CD4-positive, alpha-beta T cell (primary cell): ENCODE data around the gene DDX18. TPM values are rescaled to one million over a fixed set of nuclear protein-coding genes. Genes with fewer than 3 reads are reported as not detected.
A peak's percentile ranks its signal among the peaks of the same experiment; 100 is the strongest.

Experiments used
- ATAC-seq: fragments of 200-7000 bp; cut with Tn5 transposase; one replicate; pipeline ENCODE4 v1.10.0; 2022; ENCODE audit warnings: mild to moderate bottlenecking; ENCODE audit not compliant: poor library complexity
- CTCF ChIA-PET: fragments of 350-600 bp; sonication (Branson Sonifier 250); formaldehyde crosslinking; loops from one replicate; lab custom pipeline; 2021; ENCODE audit warnings: antibody characterized with exemption, inconsistent platforms; lab: Charles Lee
- POLR2A ChIA-PET: fragments of 350-600 bp; sonication (Branson Sonifier 250); formaldehyde crosslinking; loops from one replicate; lab custom pipeline; 2021; ENCODE audit warnings: antibody characterized with exemption, inconsistent platforms; lab: Charles Lee
- DNase-seq, 14 experiments: peaks; one replicate each; pipeline ENCODE4 v3.0.0-alpha.2; 2013 to 2020; ENCODE audit warnings: mixed read lengths in 2 of 14
- H3K27ac ChIP-seq, 2 donors: one replicate each; pipeline versions ENCODE4 v1.5.1 to v1.7.0; 2013; ENCODE audit warnings: low read length in 2 of 2, low read depth in 1 of 2, mild to moderate bottlenecking in 1 of 2
- H3K27me3 ChIP-seq, 2 experiments: 1 replicate in 1 of 2; 2 replicates in 1 of 2; pipeline versions ENCODE4 v1.6.1 to v1.7.0; 2013; ENCODE audit warnings: low read length in 2 of 2, control low read depth in 1 of 2, mild to moderate bottlenecking in 1 of 2, moderate library complexity in 1 of 2; ENCODE audit not compliant: insufficient read depth in 2 of 2, control insufficient read depth in 1 of 2
- H3K36me3 ChIP-seq: one replicate; pipeline ENCODE4 v1.6.1; 2013; ENCODE audit warnings: low read length, control low read depth; ENCODE audit not compliant: insufficient read depth
- H3K4me1 ChIP-seq: one replicate; pipeline ENCODE4 v1.6.1; 2013; ENCODE audit warnings: low read length, control low read depth; ENCODE audit not compliant: insufficient read depth
- H3K4me3 ChIP-seq: one replicate; pipeline ENCODE4 v1.5.1; 2013; ENCODE audit warnings: mild to moderate bottlenecking, low read length, moderate library complexity
- H3K9me3 ChIP-seq, 2 experiments: 1 replicate in 1 of 2; 2 replicates in 1 of 2; pipeline versions ENCODE4 v1.6.1 to v1.7.0; 2013; ENCODE audit warnings: low read length in 2 of 2, mild to moderate bottlenecking in 2 of 2, control low read depth in 1 of 2, moderate library complexity in 1 of 2; ENCODE audit not compliant: control insufficient read depth in 1 of 2, insufficient read depth in 1 of 2
- H3K27ac Mint-ChIP-seq: one replicate; pipeline ENCODE4 v1.8.0; 2020; ENCODE audit warnings: mixed read lengths
- H3K27me3 Mint-ChIP-seq: one replicate; pipeline ENCODE4 v1.8.0; 2021; ENCODE audit warnings: mixed read lengths
- H3K36me3 Mint-ChIP-seq: one replicate; pipeline ENCODE4 v1.8.0; 2021; ENCODE audit warnings: low read depth, mixed read lengths
- H3K4me1 Mint-ChIP-seq: one replicate; pipeline ENCODE4 v1.8.0; 2021; ENCODE audit warnings: low read depth, mixed read lengths
- H3K4me3 Mint-ChIP-seq: one replicate; pipeline ENCODE4 v1.8.0; 2020; ENCODE audit warnings: mild to moderate bottlenecking, mixed read lengths
- H3K9me3 Mint-ChIP-seq: one replicate; pipeline ENCODE4 v1.8.0; 2020; ENCODE audit warnings: mixed read lengths
- intact Hi-C, 2 experiments: fragments of 100-400 bp; cut with DNase I in 1 of 2; cut with micrococcal nuclease in 1 of 2; formaldehyde crosslinking; loops; one replicate each; pipeline versions ENCODE4 v1.15.1 to v1.9.0; 2023 to 2025; cut with DNase I, micrococcal nuclease
- polyA plus RNA-seq, 2 donors: library from polyadenylated mRNA; unstranded; fragments of 120-200 nt; gene quantifications; one replicate each; pipeline ENCODE4 v1.2.1, GENCODE V29; 2013
- total RNA-seq, 174 experiments: library from RNA in 2 of 174; stranded (reverse) in 2 of 174; gene quantifications; one replicate each; pipeline ENCODE4 v1.2.3 and lab custom pipeline; 2021 to 2026
- TF ChIP-seq, protein P1 (sequence below): fragments of 200-600 bp; IDR thresholded peaks from one replicate; pipeline ENCODE4 v1.8.0; 2022; ENCODE audit warnings: antibody characterized with exemption, mild to moderate bottlenecking

The DDX18 gene
- total RNA-seq (100 to 1,000 TPM; 172 to 177 TPM), total RNA-seq (lab: John Stamatoyannopoulos, UW) (145 to 653 (median 213) reads per million in 172 experiments)
- polyA plus RNA-seq (2013, experiment 1 of 2) = 74.9 TPM
- 80.9 TPM for polyA plus RNA-seq (2013, experiment 2 of 2)

DNA sequence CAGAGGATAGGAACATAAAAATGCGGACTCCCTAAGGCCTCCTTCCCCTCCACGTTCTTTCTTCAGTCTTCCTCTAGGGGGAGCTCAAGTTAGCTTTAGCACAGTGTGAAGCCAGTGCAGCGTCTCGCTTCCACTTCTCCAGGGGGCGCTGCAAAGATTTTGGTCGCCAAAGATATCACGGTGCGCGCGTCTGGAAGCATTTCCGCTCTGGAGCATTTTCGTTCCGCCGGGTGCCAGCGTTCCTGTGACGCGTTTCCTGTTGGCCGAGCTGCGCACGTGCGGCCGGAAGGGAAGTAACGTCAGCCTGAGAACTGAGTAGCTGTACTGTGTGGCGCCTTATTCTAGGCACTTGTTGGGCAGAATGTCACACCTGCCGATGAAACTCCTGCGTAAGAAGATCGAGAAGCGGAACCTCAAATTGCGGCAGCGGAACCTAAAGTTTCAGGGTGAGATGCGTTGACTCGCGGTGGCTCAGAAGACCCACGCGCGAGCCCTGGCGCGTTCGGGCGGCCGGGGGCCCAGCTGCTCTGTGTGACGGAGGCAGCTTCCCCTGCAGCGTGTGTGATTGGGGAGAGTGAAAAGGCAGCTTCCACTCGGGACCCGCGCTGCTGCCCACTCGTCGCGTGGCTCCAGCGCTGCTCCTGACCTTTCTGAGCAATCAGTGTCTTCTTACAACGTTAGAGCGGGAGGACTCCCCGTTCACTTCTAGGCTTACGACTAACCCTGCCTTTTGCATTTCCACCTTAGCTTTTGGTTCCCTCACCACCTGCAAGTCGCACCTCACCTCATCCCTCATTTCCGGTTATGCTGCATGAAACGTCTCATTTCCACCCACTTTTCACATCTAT, at the start of gene DDX18:
TSS of gene DDX18 (plus strand) at position 275 of the 848 bp plus-strand sequence. CDS start at position 362, 87 bp downstream.
- intact Hi-C loops = loop anchor here (1.0 to 10.0 kb wide), 10 partner anchors 18 to 1860 kb away; partner anchors contain the start of genes INSIG2 (in 2 of the 2), TMEM177 (in 2 of the 2), C2orf76 (in 1 of the 2) and DBI (in 1 of the 2)

DNA sequence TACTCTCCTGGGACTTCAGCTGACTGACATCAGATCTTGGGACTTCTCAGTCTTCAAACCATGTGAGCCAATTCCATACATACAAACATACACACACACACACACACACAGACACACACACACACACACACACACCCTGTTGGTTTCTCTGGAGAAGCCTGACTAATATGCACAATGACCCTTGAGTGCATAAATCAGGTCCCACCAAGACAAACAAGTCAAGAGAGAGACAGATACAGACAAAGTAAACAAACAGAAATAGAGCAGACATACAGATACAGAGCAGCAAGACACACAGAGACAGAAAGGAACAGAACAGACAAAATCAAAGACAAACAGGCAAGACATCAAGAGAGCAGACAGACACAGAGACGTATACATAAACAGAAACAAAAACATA, 43.8 kb upstream of the DDX18 start:
- CTCF ChIA-PET = no interaction called here
- Histone ChIP-seq H3K27me3 (peaks cover 0 to 14% of the 10 kb centered on the region in 2 experiments), H3K27ac (no peak overlapping the region), H3K9me3 (no peaks in the 10 kb centered on the region), H3K36me3 (no peaks in the 10 kb centered on the region), H3K4me1 (no peaks in the 10 kb centered on the region), H3K4me3 (no peak overlapping the region)
- DNase-seq (no peak), ATAC-seq (no peak)
- Mint-ChIP-seq H3K9me3 (no peaks in the 10 kb centered on the region), H3K27me3 (peaks cover 34% of the 10 kb centered on the region), H3K27ac (no peak overlapping the region), H3K4me1 (no peaks in the 10 kb centered on the region), H3K4me3 (no peak overlapping the region), H3K36me3 (no peaks in the 10 kb centered on the region)
- intact Hi-C loops = no loop called here
- POLR2A ChIA-PET = no interaction called here
- TF ChIP-seq, protein P1, sequence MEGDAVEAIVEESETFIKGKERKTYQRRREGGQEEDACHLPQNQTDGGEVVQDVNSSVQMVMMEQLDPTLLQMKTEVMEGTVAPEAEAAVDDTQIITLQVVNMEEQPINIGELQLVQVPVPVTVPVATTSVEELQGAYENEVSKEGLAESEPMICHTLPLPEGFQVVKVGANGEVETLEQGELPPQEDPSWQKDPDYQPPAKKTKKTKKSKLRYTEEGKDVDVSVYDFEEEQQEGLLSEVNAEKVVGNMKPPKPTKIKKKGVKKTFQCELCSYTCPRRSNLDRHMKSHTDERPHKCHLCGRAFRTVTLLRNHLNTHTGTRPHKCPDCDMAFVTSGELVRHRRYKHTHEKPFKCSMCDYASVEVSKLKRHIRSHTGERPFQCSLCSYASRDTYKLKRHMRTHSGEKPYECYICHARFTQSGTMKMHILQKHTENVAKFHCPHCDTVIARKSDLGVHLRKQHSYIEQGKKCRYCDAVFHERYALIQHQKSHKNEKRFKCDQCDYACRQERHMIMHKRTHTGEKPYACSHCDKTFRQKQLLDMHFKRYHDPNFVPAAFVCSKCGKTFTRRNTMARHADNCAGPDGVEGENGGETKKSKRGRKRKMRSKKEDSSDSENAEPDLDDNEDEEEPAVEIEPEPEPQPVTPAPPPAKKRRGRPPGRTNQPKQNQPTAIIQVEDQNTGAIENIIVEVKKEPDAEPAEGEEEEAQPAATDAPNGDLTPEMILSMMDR = no peak

More for the DNA sequence above, at the start of gene DDX18:
- no peaks in the 10 kb centered on the region for H3K9me3 ChIP-seq
- H3K27ac ChIP-seq = peak within 1 kb of the TSS; percentile 96 to 97
- Mint-ChIP-seq H3K36me3 (peaks cover 52% of the 10 kb centered on the region), H3K27me3 (no peaks in the 10 kb centered on the region), H3K27ac (peak within 1 kb of the TSS; percentile 94), H3K9me3 (no peaks in the 10 kb centered on the region), H3K4me1 (peaks cover 52% of the 10 kb centered on the region), H3K4me3 (peak within 1 kb of the TSS; percentile 86)
- peak within 1 kb of the TSS; percentile 73 for H3K4me3 ChIP-seq
- DNase-seq (peak; percentile 94 to 99 (median 96)), ATAC-seq (peak; percentile 84)
- peaks cover 30% of the 10 kb centered on the region for H3K36me3 ChIP-seq
- CTCF ChIA-PET = interaction anchor here (0.7 to 2.5 kb wide), 22 partner anchors 10 to 1557 kb away, joined by 3 to 24 read pairs (median 4); partner anchors contain the start of genes CCDC93 and INSIG2
- no peaks in the 10 kb centered on the region for H3K27me3 ChIP-seq
- TF ChIP-seq, protein P1 = peak; percentile 100
- peaks cover 16% of the 10 kb centered on the region for H3K4me1 ChIP-seq
- POLR2A ChIA-PET = interaction anchor here (0.5 to 2.0 kb wide), 19 partner anchors 11 to 1947 kb away, joined by 3 to 20 read pairs (median 3); partner anchors contain the start of genes C2orf76, CCDC93, DBI and INSIG2

DNA sequence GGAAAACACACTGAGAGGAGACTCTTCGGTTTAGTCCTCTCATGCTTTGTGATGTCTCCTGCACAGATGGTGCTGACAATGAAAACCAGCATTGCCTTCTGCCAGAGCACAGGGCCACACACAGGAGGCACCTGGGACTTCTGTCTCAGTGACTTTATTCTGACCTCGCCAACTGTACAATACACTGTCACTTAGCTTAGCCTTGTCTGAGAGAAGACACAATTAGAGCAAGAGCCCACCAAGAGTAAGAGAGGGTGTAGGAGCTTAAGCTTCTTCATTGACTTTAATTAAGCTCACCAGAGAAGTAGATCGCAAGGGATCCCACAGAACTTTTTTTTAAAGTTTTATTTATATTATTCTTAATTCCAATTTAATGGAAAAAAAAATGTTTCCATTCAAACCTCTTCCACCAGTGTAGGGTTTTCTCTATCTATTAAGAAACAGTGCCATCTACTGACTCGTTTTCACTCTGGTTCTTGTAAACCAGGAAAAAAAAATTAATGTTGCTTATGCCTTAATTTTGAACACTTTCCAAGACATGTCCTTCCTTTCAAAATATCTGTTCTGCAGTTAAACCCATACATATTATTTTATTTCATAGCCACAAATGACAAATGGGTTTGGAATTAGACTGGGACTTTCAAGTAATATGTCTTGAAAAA, 42.4 kb upstream of the DDX18 start:
- no peaks in the 10 kb centered on the region for H3K4me1 Mint-ChIP-seq
- no peaks in the 10 kb centered on the region for H3K36me3 Mint-ChIP-seq
- DNase-seq (no peak), ATAC-seq (no peak)
- ChIA-PET POLR2A (no interaction called here), CTCF (interaction anchor here (0.9 kb wide), 1 partner anchor 14 kb away, joined by 4 read pairs; no protein-coding TSS in a partner anchor)
- TF ChIP-seq, protein P1 = peak; percentile 24
- intact Hi-C loops = no loop called here
- no peak overlapping the region for H3K4me3 Mint-ChIP-seq
- no peak overlapping the region for H3K27ac ChIP-seq
- H3K27me3 Mint-ChIP-seq = peaks cover 47% of the 10 kb centered on the region
- H3K9me3 ChIP-seq = no peaks in the 10 kb centered on the region
- H3K4me1 ChIP-seq = no peaks in the 10 kb centered on the region
- no peak overlapping the region for H3K4me3 ChIP-seq
- peaks cover 0 to 14% of the 10 kb centered on the region in 2 experiments for H3K27me3 ChIP-seq
- H3K27ac Mint-ChIP-seq = no peak overlapping the region
- H3K36me3 ChIP-seq = no peaks in the 10 kb centered on the region
- H3K9me3 Mint-ChIP-seq = no peaks in the 10 kb centered on the region
